T-helper 2 cell treated with Interferon-gamma antibody and Interleukin-4, amounts not matched to agents 5 μg/mL and 100 μg/mL, for 36 hours (primary cell): ENCODE results near the gene TMEM248.
"Not testable (repeated sequence)": the region's sequence is repeated elsewhere in the genome, so short reads cannot be mapped to it uniquely, and the experiment has no call there.

Experiments used
- DNase-seq: peaks from one replicate; pipeline ENCODE4 v3.0.0; 2021; ENCODE audit warnings: low spot score
- H3K27ac Mint-ChIP-seq: one replicate; pipeline ENCODE4 v1.8.0; 2021; ENCODE audit warnings: mild to moderate bottlenecking, mixed read lengths
- H3K27me3 Mint-ChIP-seq: one replicate; pipeline ENCODE4 v1.8.0; 2021; ENCODE audit warnings: low read depth, mixed read lengths
- H3K36me3 Mint-ChIP-seq: one replicate; pipeline ENCODE4 v1.8.0; 2021; ENCODE audit warnings: low read depth, mixed read lengths
- H3K4me1 Mint-ChIP-seq: one replicate; pipeline ENCODE4 v1.8.0; 2021; ENCODE audit warnings: low read depth, mixed read lengths
- H3K4me3 Mint-ChIP-seq: one replicate; pipeline ENCODE4 v1.8.0; 2022; ENCODE audit warnings: mild to moderate bottlenecking, moderate library complexity, mixed read lengths
- H3K9me3 Mint-ChIP-seq: one replicate; pipeline ENCODE4 v1.8.0; 2021; ENCODE audit warnings: mixed read lengths

TMEM248 gene

GRCh38 chr7:66974986-66975590 lies 54.1 kb downstream of the TMEM248 start:
- Mint-ChIP-seq H3K4me3 (no peak overlapping the region), H3K27me3 (no peaks in the 10 kb centered on the region), H3K9me3 (peaks cover 6% of the 10 kb centered on the region), H3K36me3 (peaks cover 5% of the 10 kb centered on the region), H3K4me1 (no peaks in the 10 kb centered on the region), H3K27ac (no peak overlapping the region)
- no peak for DNase-seq

GRCh38 chr7:66978312-66978711 lies 57.3 kb downstream of the TMEM248 start:
- peaks cover 16% of the 10 kb centered on the region for H3K9me3 Mint-ChIP-seq

GRCh38 chr7:66979013-66979412 lies 58.0 kb downstream of the TMEM248 start:
- H3K9me3 Mint-ChIP-seq: peaks cover 16% of the 10 kb centered on the region
- not testable (repeated sequence) for H3K27me3 Mint-ChIP-seq, H3K4me3 Mint-ChIP-seq, H3K36me3 Mint-ChIP-seq, H3K27ac Mint-ChIP-seq, DNase-seq, H3K4me1 Mint-ChIP-seq

More at GRCh38 chr7:66978312-66978711, 57.3 kb downstream of the TMEM248 start:
- DNase-seq, H3K4me1 Mint-ChIP-seq, H3K36me3 Mint-ChIP-seq, H3K4me3 Mint-ChIP-seq, H3K27ac Mint-ChIP-seq, H3K27me3 Mint-ChIP-seq: not testable (repeated sequence)

DNA sequence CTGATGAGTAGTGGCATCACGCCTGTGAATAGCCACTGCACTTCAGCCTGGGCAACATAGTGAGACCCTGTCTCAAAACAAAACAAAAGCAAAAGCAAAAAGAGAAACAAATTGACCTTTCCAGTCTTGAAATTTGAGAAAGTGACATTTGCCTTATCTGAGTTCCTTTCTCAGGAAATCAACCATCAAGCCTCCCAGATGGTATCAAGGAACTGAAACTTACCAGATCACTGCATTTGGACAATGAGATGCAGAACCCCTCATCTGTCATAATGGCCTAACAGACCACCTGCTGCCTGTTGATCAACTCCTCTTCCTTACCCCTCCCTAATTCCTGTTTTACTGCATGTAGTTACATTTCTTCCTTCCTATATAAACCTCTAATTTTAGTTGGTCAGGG lies 59.3 kb downstream of the TMEM248 start:
- not testable (repeated sequence) for H3K27me3 Mint-ChIP-seq, H3K4me1 Mint-ChIP-seq, H3K27ac Mint-ChIP-seq, DNase-seq, H3K36me3 Mint-ChIP-seq, H3K4me3 Mint-ChIP-seq
- peaks cover 16% of the 10 kb centered on the region for H3K9me3 Mint-ChIP-seq

GRCh38 chr7:66989552-66989951 lies 68.5 kb downstream of the TMEM248 start:
- DNase-seq, H3K27me3 Mint-ChIP-seq, H3K4me1 Mint-ChIP-seq, H3K4me3 Mint-ChIP-seq, H3K27ac Mint-ChIP-seq, H3K9me3 Mint-ChIP-seq: not testable (repeated sequence)
- H3K36me3 Mint-ChIP-seq: peaks cover 31% of the 10 kb centered on the region

DNA sequence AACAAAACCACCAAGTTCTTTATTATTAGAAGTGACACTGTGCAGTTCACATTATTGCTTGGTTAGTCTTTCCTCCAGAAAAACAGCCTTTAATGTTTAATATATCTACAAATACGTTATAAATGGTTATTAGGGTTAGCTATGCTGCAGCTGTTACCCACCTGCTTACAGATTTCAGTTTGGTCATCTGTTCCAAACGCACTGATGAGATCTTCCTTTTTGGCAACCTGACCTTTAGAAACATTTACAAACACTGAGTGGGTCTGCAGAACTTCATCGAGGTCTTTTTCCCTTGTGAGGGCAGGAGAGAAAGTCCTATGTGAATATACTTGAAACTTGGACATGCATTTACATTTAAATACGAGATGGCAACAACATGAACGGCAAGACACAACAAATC lies 73.0 kb downstream of the TMEM248 start:
- H3K4me3 Mint-ChIP-seq: peak overlapping the region; percentile 98
- H3K9me3 Mint-ChIP-seq, DNase-seq, H3K27me3 Mint-ChIP-seq: not testable (repeated sequence)
- peaks cover 19% of the 10 kb centered on the region for H3K4me1 Mint-ChIP-seq
- peak overlapping the region; percentile 100 for H3K27ac Mint-ChIP-seq
- peaks cover 21% of the 10 kb centered on the region for H3K36me3 Mint-ChIP-seq

DNA sequence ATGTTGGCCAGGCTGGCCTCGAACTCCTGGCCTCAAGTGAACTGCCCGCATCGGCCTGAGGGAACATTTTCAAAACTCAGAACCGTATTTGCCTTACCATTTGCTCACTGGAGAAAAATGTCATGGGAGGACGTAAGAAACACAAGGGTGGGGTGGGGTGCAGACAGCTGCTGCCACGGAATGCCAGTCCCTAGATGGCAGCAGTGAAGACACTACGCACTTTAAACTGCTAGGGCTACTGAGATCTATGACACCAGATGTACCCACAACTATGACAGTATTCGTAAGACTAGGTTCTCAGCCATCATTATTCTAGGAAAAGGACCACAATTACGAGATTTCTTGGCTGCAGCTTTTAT lies 73.6 kb downstream of the TMEM248 start:
- peaks cover 20% of the 10 kb centered on the region for H3K36me3 Mint-ChIP-seq
- not testable (repeated sequence) for H3K9me3 Mint-ChIP-seq, H3K27me3 Mint-ChIP-seq
- H3K27ac Mint-ChIP-seq: peak overlapping the region; percentile 100
- H3K4me3 Mint-ChIP-seq: peak overlapping the region; percentile 98
- peak; percentile 52 for DNase-seq
- H3K4me1 Mint-ChIP-seq: peaks cover 19% of the 10 kb centered on the region

DNA sequence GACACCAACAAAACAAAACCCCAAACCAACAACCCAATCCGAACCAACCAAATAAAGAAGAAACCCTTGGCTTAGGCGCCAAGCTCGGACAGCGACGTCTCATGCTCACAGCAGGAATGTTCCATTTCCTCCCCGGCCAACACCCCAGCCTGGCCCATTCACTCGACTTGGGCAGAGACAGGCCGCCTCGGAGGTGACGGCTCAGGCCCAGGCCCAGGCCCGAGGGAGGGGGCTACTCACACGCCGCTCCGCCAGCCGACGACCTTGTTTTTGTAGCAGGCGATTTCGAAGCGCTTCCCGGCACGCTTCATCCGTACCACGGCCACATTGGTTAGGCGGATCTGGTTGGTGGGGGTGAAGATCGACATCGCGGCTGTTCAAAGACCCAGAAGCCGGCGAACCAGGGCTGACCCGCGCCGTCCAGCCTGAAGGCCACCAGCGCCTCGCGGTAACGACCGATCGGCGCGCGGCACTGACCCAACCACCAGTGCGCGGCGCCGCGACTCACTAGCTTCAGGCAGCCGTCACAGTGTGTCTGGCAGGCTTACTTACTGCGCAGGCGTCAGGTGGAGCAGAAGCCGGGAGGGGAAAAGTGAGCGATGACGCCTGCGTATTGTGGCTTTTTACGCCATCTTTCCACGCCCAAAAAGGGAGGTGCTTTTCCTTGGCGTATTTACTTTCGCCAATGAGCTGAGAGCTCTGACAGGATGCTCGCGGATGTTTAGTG lies 74.2 kb downstream of the TMEM248 start, which contains the start of gene SBDS:
TSS of gene SBDS (minus strand) at position 537 of the 727 bp plus-strand sequence. CDS start at position 368, 169 bp downstream.
- peak; percentile 94 for DNase-seq
- peaks cover 19% of the 10 kb centered on the region for H3K4me1 Mint-ChIP-seq
- H3K27me3 Mint-ChIP-seq, H3K9me3 Mint-ChIP-seq: not testable (repeated sequence)
- peak within 1 kb of the TSS; percentile 98 for H3K4me3 Mint-ChIP-seq
- peaks cover 18% of the 10 kb centered on the region for H3K36me3 Mint-ChIP-seq
- peak within 1 kb of the TSS; percentile 100 for H3K27ac Mint-ChIP-seq

GRCh38 chr7:66996444-66997191 lies 75.6 kb downstream of the TMEM248 start, which contains the start of gene TYW1:
Gene TYW1, plus strand, starts transcription at chr7:66996833. Its CDS starts 146 bp downstream, at chr7:66996979.
- H3K27me3 Mint-ChIP-seq, H3K9me3 Mint-ChIP-seq: not testable (repeated sequence)
- H3K27ac Mint-ChIP-seq: peak within 1 kb of the TSS; percentile 100
- peaks cover 19% of the 10 kb centered on the region for H3K36me3 Mint-ChIP-seq
- peaks cover 21% of the 10 kb centered on the region for H3K4me1 Mint-ChIP-seq
- peak within 1 kb of the TSS; percentile 98 for H3K4me3 Mint-ChIP-seq
- peak; percentile 98 for DNase-seq

GRCh38 chr7:67000601-67001258 lies 79.7 kb downstream of the TMEM248 start:
- H3K4me3 Mint-ChIP-seq, DNase-seq, H3K9me3 Mint-ChIP-seq: not testable (repeated sequence)

GRCh38 chr7:67004145-67004544 lies 83.1 kb downstream of the TMEM248 start:
- H3K27me3 Mint-ChIP-seq, H3K9me3 Mint-ChIP-seq, DNase-seq, H3K27ac Mint-ChIP-seq, H3K4me3 Mint-ChIP-seq, H3K4me1 Mint-ChIP-seq: not testable (repeated sequence)
- peaks cover 30% of the 10 kb centered on the region for H3K36me3 Mint-ChIP-seq

More at GRCh38 chr7:67000601-67001258, 79.7 kb downstream of the TMEM248 start:
- not testable (repeated sequence) for H3K4me1 Mint-ChIP-seq, H3K27ac Mint-ChIP-seq, H3K27me3 Mint-ChIP-seq
- peaks cover 14% of the 10 kb centered on the region for H3K36me3 Mint-ChIP-seq

- no peaks in the 10 kb centered on the region for H3K27me3 Mint-ChIP-seq
- H3K4me1 Mint-ChIP-seq: no peaks in the 10 kb centered on the region
- no peak overlapping the region for H3K27ac Mint-ChIP-seq
- H3K36me3 Mint-ChIP-seq: peaks cover 36% of the 10 kb centered on the region
- DNase-seq: no peak
- H3K4me3 Mint-ChIP-seq: no peak overlapping the region
- H3K9me3 Mint-ChIP-seq: no peaks in the 10 kb centered on the region
Measured at GRCh38 chr7:67006965-67007364, 85.9 kb downstream of the TMEM248 start.
